Stimulated activated CD8-positive, alpha-beta memory T cell treated with anti-CD3 and anti-CD28 coated beads, Interleukin-12 subunit alpha, Interleukin-12 subunit beta, amount 100 ng/mL, for 24 hours (primary cell): ENCODE measurements around the gene MIPOL1.
"Not testable (repeated sequence)": the region's sequence is repeated elsewhere in the genome, so short reads cannot be mapped to it uniquely, and the experiment has no call there.

Source experiments
- DNase-seq: peaks from one replicate; pipeline ENCODE4 v3.0.0-alpha.2; 2020; ENCODE audit errors: extremely low read depth

MIPOL1 gene

DNA sequence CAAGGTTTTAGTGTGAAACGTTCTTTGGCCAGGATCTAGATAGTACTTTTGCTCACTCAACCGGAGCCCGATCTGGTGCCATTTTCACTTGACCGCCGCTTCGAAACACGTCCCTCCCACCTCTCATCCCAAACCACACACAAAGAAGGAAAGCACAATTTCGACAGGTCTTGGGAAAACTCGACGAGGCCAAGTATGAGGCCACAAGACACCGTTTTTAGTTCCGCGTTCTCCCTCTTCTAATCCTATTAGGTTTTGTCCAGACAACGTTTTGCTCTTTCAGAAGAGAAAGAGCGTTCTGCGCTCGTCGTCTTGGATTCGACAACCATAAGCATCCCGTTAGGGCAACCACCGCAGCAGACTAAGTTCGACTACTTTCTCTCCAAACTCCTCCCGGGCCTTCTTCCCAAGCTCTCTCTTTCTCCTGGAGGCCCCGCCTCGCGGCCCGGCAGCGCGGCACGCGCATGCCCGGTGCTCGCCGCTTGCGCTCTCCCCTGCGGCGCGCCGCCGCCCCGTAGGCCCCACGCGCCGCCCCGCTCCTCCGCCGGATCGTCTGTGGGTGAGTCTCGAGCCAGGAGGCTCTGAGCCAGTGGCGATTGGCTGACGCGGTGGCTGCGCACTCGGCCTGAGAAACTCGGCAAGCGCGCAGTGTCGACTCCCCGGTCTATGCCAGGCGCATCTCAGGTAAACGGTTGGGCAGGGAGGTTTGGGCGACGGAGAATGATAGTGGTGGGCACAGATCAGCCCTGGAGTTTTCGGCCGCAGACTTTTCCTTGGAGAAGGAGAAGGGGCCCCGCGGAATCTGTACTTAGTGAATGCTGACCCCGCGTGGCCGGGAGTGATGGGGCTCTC lies at the start of gene MIPOL1:
MIPOL1 (plus strand) TSS at position 517 of the 852 bp plus-strand sequence. CDS start 49,952 bp downstream, outside the sequence.
- DNase-seq: no peak

DNA sequence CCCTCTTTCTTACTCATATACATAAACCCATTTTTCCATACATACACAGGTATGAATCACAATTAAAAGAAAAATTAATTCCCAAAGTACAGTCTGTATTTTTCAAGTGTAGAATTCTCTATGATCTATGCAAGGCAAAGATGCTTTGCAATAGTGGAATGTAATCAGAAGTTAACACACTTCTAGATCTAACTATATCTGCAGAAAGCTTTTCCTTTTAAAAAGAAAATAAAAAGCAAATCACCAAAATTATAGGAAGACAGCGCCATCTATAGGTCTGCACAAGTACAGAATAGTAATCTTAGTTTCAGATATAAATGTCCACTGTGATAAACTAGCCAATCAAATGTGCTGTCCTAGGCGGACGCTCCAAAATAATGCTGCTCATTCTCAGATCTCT lies 47.3 kb upstream of the MIPOL1 start:
- no peak for DNase-seq

DNA sequence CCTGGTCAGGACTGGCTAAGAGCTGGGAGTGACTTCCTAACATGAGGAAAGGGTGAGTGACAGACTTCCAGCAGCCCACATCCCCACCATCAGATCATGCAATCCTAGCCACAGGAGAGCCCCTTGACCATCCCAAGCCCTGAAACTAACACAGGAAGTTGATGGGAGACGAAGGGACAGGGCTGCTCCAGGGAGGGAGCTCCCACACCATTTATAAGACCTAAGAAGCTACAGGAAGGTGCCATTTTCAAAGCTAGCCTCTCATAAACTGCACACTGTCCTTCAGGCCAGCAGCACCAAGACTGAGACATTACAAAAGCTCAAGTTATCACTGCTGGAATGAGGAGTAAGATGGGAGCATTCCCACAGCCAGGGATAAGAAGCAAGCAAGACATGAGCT lies 44.7 kb upstream of the MIPOL1 start:
- no peak for DNase-seq

- DNase-seq: no peak
Measured at GRCh38 chr14:37153483-37153882, 44.3 kb upstream of the MIPOL1 start.

GRCh38 chr14:37157987-37158386 lies 39.8 kb upstream of the MIPOL1 start:
- DNase-seq: no peak

GRCh38 chr14:37162307-37162706 lies 35.4 kb upstream of the MIPOL1 start:
- DNase-seq: not testable (repeated sequence)

GRCh38 chr14:37165794-37166193 lies 31.9 kb upstream of the MIPOL1 start:
- no peak for DNase-seq

DNA sequence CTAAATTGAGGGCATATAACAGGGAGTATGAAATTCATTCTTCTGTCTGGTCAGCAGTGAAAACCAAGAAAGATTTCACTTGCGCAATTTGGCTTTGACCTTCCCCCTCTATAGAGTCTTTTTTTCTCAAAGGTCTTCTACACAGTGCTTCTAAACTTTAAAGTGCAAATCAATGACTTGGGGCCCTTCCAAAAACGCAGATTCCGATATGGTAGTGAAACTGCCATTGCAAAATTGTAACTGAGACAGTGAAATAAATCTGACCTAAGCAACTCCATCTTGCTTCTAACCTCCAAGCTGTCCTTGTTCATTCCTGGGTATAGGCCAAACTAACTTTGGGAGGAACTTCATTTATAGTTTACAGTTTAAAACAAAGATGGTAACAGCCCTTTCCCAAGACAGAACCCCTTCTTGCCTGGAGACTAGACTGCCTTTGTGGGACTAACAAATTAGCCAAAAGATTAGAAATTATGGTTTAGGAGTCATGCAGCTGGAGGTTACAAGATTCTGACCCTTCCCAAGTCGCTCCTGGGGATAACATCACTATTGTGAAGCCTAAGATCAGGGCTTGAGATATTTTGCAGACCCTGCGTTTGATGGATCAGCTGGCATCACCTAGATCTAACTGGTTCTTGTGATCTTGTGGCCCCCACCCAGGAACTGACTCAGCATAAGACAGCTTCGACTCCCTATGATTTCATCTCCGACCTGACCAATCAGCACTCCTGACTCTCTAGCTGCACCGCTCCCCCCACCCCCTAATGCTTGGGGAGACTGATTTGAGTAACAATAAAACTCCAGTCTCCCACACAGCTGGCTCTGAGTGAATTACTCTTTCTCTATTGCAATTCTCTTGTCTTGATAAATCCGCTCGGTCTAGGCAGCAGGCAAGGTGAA lies 30.3 kb upstream of the MIPOL1 start:
- DNase-seq: no peak

GRCh38 chr14:37168721-37169120 lies 29.0 kb upstream of the MIPOL1 start:
- DNase-seq: no peak

DNA sequence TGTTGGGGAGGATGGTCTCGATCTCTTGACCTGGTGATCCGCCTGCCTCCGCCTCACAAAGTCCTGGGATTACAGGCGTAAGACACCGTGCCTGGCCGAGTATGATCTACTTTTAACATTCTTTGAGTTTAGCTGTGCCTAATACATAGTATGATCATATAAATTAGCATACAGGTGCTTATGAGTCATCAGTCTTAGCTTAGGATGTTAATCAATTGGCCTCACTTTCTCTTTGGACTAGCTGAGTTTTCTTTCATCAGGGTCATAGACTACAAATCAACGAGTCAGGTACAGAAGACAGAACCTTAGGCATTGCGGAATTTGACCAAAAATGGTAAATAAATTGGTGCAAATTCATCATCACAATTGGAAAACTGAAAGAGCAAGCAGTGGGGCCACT lies 27.5 kb upstream of the MIPOL1 start:
- DNase-seq: no peak

DNA sequence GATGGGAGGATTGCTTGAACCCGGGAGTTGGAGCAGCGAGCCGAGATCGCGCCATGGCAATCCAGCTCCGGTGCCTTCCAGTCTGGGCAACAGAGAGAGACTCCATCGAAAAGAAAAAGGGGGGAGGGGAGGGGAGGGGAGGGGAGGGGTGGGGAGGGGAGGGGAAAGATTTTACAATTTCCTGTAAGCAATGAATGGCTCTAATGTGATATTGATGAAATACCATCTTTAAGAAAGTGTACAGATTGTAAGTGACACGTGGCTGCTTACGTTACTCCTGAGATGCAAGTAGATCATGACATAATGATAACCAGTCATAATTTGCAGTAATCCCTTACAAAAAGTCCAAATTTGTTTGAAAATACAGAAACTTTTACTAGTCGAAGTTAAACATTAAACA lies 26.7 kb upstream of the MIPOL1 start:
- DNase-seq: no peak

- DNase-seq: no peak
Measured at GRCh38 chr14:37171678-37172023, 26.1 kb upstream of the MIPOL1 start.

DNA sequence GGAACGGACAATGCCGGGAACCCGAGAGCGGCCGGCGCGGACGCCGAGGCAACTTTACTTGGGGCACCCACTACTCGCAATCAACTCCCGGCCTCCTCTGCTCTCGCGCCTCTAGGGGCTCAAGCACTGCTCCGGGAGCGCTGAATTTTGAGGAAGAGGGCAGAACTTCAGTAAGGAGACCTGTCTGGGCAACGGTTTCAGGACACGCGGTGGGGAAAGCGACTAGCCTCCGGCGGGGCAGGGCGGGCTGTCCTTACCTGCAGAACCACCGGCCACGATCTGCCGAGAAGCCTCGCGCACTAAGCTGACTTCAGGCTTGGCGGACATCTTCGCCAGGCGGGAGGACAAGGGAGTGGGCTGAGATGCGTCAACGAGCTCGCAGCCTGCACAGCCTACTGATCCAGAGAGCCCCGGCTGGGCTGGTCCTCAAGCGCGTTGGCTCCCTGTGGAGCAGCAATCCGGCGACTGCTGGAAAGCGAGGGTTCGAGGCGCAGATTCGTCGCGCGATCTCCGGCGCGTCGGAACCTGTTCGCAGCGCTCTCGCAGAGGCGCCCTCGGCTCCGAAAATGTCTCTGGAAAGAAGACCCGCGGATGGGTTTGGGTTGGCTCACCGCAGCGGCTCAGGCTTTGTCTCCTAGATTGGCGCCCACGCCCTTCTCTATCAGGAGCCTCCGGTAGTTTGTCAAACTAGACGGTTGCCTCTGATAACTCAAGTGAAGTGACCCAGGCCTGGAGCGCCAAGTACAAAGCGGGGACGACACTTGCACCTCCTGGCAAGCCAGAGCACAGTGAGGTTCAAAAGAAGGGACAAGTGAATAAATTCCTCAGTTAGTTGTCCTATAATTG lies 25.5 kb upstream of the MIPOL1 start, which contains the start of gene SLC25A21:
SLC25A21 (minus strand) TSS at position 583 of the 846 bp plus-strand sequence.
- no peak for DNase-seq

DNA sequence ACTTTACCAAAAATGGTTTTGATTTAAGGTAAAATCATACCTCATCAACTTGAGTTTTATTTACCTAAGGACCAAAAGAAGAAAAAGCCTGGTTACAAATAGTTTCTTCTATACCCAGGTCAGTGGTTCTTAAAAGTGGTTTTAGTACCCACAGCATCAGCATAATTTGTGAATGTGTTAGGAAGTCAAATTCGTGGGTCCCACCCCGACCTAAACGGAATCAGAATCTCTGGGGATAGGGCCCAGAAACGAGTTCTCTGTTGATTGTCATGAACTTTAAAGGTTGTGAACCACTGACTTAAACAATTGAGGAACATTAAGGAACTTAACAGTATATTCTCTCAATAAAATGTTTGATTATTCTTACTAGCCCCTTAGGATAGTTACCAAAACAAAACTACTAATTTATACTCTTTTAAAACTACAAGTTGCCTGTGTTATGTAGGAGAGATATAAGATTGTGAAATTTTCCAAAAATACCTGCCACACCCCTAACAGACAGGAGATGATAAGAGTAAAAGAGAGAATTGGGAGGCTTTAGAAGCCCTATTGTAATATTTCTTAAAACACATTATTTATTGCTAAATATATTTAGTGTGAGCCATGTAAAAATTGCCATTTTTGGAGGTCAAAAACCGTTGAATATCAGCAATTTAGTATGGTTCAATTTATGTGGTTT lies 24.7 kb upstream of the MIPOL1 start:
- no peak for DNase-seq

DNA sequence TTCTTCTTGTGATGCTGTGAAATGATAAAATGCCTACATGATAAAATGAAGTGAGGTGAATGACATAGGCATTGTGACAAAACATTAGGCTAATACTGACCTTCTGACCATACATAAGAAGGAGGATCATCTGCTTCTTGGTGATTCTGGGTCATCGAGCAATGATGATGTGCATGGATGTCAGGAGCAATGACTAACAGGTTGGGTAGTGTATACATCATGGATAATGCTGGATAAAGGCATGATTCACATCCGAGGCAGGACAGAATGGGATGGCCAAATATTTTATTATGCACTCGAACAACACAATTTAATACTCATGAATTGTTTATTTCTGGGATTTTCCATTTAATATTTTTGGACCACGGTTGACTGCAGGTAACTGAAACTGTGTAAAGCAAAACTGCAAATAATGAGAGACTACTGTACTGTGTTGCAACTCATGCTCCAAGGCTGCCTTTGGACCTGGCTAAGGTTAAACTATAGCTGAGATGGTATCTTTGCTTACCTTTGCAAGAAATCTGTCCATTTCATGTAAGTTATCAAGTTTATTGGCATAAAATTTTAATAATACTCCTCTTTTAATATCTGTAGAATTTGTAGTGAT lies 17.7 kb upstream of the MIPOL1 start:
- no peak for DNase-seq

GRCh38 chr14:37180886-37181285 lies 16.9 kb upstream of the MIPOL1 start:
- not testable (repeated sequence) for DNase-seq

DNA sequence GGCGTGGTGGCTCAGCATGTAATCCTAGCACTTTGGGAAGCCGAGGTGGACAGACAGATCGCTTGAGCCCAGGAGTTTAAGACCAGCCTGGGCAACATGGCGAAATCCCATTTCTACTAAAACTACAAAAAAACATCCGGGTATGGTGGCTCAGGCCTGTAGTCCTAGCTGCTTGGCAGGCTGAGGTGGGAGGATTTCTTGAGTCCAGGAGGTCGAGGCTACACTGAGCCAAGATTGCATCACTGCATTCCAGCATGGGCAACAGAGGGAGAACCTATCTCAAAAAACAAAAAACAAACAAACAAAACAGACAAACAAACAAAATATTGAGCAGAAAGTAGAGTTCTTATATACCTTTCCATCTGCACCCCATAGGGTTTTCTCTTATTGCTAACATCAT lies 16.3 kb upstream of the MIPOL1 start:
- DNase-seq: no peak

- DNase-seq: not testable (repeated sequence)
Measured at GRCh38 chr14:37184520-37184919, 13.2 kb upstream of the MIPOL1 start.

DNA sequence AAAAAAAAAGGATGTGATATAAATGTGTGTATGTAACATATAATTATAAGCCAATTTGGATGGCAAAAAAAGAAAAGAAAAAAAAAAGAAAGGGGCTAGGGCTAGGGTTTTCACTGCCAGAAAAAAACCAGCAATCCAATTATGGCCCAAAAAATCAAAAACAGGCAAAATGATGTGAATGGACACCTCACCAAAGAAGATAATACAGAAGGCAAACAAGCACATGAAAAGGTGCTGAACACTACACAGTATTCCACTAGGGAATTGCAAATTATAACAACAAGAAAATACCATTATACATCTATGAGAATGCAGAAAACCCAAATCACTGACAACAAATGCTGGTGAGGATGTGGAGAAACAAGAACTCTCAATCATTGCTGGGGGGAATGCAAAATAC lies 12.1 kb upstream of the MIPOL1 start:
- no peak for DNase-seq

GRCh38 chr14:37186865-37187264 lies 10.9 kb upstream of the MIPOL1 start:
- no peak for DNase-seq

DNA sequence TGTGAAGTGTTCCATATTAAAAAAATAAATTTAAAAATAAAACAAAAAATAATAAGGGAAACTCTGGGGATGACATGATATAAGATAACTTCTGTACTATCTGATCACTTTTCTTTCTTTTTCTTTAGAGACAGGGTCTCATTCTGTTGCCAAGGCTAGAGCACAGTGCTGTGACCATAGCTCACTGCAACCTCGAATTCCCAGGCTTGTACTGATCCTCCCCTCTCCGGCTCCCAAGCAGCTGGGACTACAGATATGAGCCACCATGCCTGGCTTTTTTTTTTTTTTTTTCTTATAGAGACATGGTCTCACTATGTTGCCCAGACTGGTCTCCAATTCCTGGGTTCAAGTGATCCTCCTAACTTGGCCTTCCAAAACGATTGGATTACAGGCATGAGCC lies 10.4 kb upstream of the MIPOL1 start:
- no peak for DNase-seq
